Neural progenitor cell (in vitro differentiated cells): ENCODE data around the gene ATP5F1E. TPM values are rescaled to one million over a fixed set of nuclear protein-coding genes. Genes with fewer than 3 reads are reported as not detected.

ENCODE experiments used
- DNase-seq: peaks from one replicate; pipeline ENCODE4 v3.0.0-alpha.2; 2016; ENCODE audit warnings: low spot score
- H2AFZ ChIP-seq: fragments of 200-600 bp; sonication (generic); replicated peaks from 2 replicates; pipeline ENCODE4 v1.6.1; 2016; ENCODE audit warnings: antibody characterized with exemption
- H3F3A ChIP-seq: fragments of 200-600 bp; sonication (generic); 2 replicates; pipeline ENCODE4 v1.6.1; 2016; ENCODE audit warnings: antibody characterized with exemption, low read depth
- H3K27ac ChIP-seq: fragments of 200-600 bp; sonication (generic); 2 replicates; pipeline ENCODE4 v1.5.1; 2016; ENCODE audit warnings: mild to moderate bottlenecking
- H3K27me3 ChIP-seq: fragments of 200-600 bp; sonication (generic); 2 replicates; pipeline ENCODE4 v1.6.1; 2016; ENCODE audit warnings: mild to moderate bottlenecking, moderate library complexity
- H3K36me3 ChIP-seq: fragments of 200-600 bp; sonication (generic); 2 replicates; pipeline ENCODE4 v1.5.1; 2016
- H3K4me1 ChIP-seq: fragments of 200-600 bp; sonication (generic); 2 replicates; pipeline ENCODE4 v1.6.1; 2016; ENCODE audit warnings: mixed run types
- H3K4me2 ChIP-seq: fragments of 200-600 bp; sonication (generic); 2 replicates; pipeline ENCODE4 v1.6.1; 2016
- H3K4me3 ChIP-seq: fragments of 200-600 bp; sonication (generic); 2 replicates; pipeline ENCODE4 v1.5.1; 2016
- H3K79me2 ChIP-seq: fragments of 200-600 bp; sonication (generic); 2 replicates; pipeline ENCODE4 v1.6.1; 2016; ENCODE audit warnings: low read depth
- H3K9ac ChIP-seq: fragments of 200-600 bp; sonication (generic); 2 replicates; pipeline ENCODE4 v1.6.1; 2016
- H3K9me3 ChIP-seq: fragments of 200-600 bp; sonication (generic); 2 replicates; pipeline ENCODE4 v1.5.1; 2016; ENCODE audit warnings: low read depth
- H4K20me1 ChIP-seq: fragments of 200-600 bp; sonication (generic); 2 replicates; pipeline ENCODE4 v1.6.1; 2016; ENCODE audit warnings: low read depth
- H3K27ac Mint-ChIP-seq: 3 replicates; pipeline ENCODE4 v1.8.0; 2021; ENCODE audit warnings: mixed read lengths
- H3K27me3 Mint-ChIP-seq: 2 replicates; pipeline ENCODE4 v1.8.0; 2022; ENCODE audit warnings: low read depth, mild to moderate bottlenecking, inconsistent platforms, moderate library complexity, mixed read lengths; ENCODE audit not compliant: insufficient read depth
- H3K36me3 Mint-ChIP-seq: 3 replicates; pipeline ENCODE4 v1.8.0; 2021; ENCODE audit warnings: mixed read lengths
- H3K4me1 Mint-ChIP-seq: 3 replicates; pipeline ENCODE4 v1.8.0; 2021; ENCODE audit warnings: mixed read lengths
- H3K4me3 Mint-ChIP-seq: 3 replicates; pipeline ENCODE4 v1.8.0; 2021; ENCODE audit warnings: mild to moderate bottlenecking, moderate library complexity, mixed read lengths
- H3K9me3 Mint-ChIP-seq: 3 replicates; pipeline ENCODE4 v1.8.0; 2020; ENCODE audit warnings: mixed read lengths
- CTCF ChIP-seq: fragments of 200-600 bp; sonication (generic); IDR thresholded peaks from 2 replicates; pipeline ENCODE4 v1.5.1; 2017; ENCODE audit warnings: antibody characterized with exemption, mild to moderate bottlenecking
- EZH2 ChIP-seq: fragments of 200-600 bp; sonication (generic); IDR thresholded peaks from 2 replicates; pipeline ENCODE4 v1.6.1; 2017; ENCODE audit warnings: antibody characterized with exemption, mild to moderate bottlenecking, moderate library complexity
- EZH2phosphoT487 ChIP-seq: fragments of 200-600 bp; sonication (generic); IDR thresholded peaks from 2 replicates; pipeline ENCODE4 v1.6.1; 2017; ENCODE audit warnings: antibody characterized with exemption
- total RNA-seq: library from RNA; depleted of rRNA; stranded (reverse); fragments of >200 nt; gene quantifications from 2 replicates; pipeline ENCODE4 v1.2.3, GENCODE V29; 2015; ENCODE audit warnings: low replicate concordance

Gene ATP5F1E
- total RNA-seq, 1 donor from 2014 or later, result 29.7 TPM

- no peaks in the 10 kb centered on the region for H3K27me3 Mint-ChIP-seq
- peaks cover 5% of the 10 kb centered on the region for H3K36me3 ChIP-seq
- peaks cover 43% of the 10 kb centered on the region for H3K79me2 ChIP-seq
- H3K4me3 ChIP-seq, result no peak overlapping the region
- TF ChIP-seq CTCF (no peak), EZH2 (no peak), EZH2phosphoT487 (no peak)
- H3F3A ChIP-seq, result peaks cover 19% of the 10 kb centered on the region
- no peak overlapping the region for H3K27ac Mint-ChIP-seq
- H3K4me2 ChIP-seq, result no peak overlapping the region
- no peak overlapping the region for H3K4me3 Mint-ChIP-seq
- H2AFZ ChIP-seq, result no peak overlapping the region
- H4K20me1 ChIP-seq, result peaks cover 13% of the 10 kb centered on the region
- no peak overlapping the region for H3K27ac ChIP-seq
- no peaks in the 10 kb centered on the region for H3K27me3 ChIP-seq
- peaks cover 28% of the 10 kb centered on the region for H3K4me1 Mint-ChIP-seq
- no peak for DNase-seq
- no peaks in the 10 kb centered on the region for H3K9me3 ChIP-seq
- H3K4me1 ChIP-seq, result peaks cover 20% of the 10 kb centered on the region
- peaks cover 14% of the 10 kb centered on the region for H3K36me3 Mint-ChIP-seq
- no peaks in the 10 kb centered on the region for H3K9me3 Mint-ChIP-seq
- no peak overlapping the region for H3K9ac ChIP-seq
These were observed 3.2 kb upstream of the ATP5F1E start for GRCh38 chr20:59035381-59035780.

GRCh38 chr20:59033616-59034165, 1.6 kb upstream of the ATP5F1E start:
- H3K36me3 ChIP-seq, result peaks cover 9% of the 10 kb centered on the region
- no peak overlapping the region for H3K27ac ChIP-seq
- DNase-seq, result no peak
- H3K79me2 ChIP-seq, result peaks cover 43% of the 10 kb centered on the region
- H3K9ac ChIP-seq, result no peak overlapping the region
- H3K4me1 ChIP-seq, result peaks cover 33% of the 10 kb centered on the region
- Mint-ChIP-seq H3K36me3 (peaks cover 17% of the 10 kb centered on the region), H3K27ac (no peak overlapping the region), H3K27me3 (no peaks in the 10 kb centered on the region), H3K9me3 (no peaks in the 10 kb centered on the region), H3K4me1 (peaks cover 39% of the 10 kb centered on the region), H3K4me3 (peak overlapping the region; percentile 63)
- H2AFZ ChIP-seq, result no peak overlapping the region
- no peak for TF ChIP-seq EZH2phosphoT487
- H3F3A ChIP-seq, result peaks cover 19% of the 10 kb centered on the region
- peaks cover 23% of the 10 kb centered on the region for H4K20me1 ChIP-seq
- H3K4me3 ChIP-seq, result no peak overlapping the region
- no peaks in the 10 kb centered on the region for H3K27me3 ChIP-seq
- peak overlapping the region; percentile 73 for H3K4me2 ChIP-seq
- no peaks in the 10 kb centered on the region for H3K9me3 ChIP-seq

GRCh38 chr20:59033093-59033492, 958 bp upstream of the ATP5F1E start:
- TF ChIP-seq EZH2phosphoT487 (no peak), CTCF (no peak), EZH2 (no peak)
- H3K9ac ChIP-seq, result no peak overlapping the region
- H3K4me2 ChIP-seq, result peak overlapping the region; percentile 73
- H3K27me3 Mint-ChIP-seq, result no peaks in the 10 kb centered on the region
- H3K4me1 ChIP-seq, result peaks cover 33% of the 10 kb centered on the region
- H3K27me3 ChIP-seq, result no peaks in the 10 kb centered on the region
- no peaks in the 10 kb centered on the region for H3K9me3 Mint-ChIP-seq
- H3K27ac ChIP-seq, result no peak overlapping the region
- no peak for DNase-seq
- peaks cover 43% of the 10 kb centered on the region for H3K79me2 ChIP-seq
- H3K4me3 Mint-ChIP-seq, result peak overlapping the region; percentile 96
- H3K4me3 ChIP-seq, result peak overlapping the region; percentile 68
- peaks cover 19% of the 10 kb centered on the region for H3F3A ChIP-seq
- peaks cover 11% of the 10 kb centered on the region for H3K36me3 ChIP-seq
- no peak overlapping the region for H3K27ac Mint-ChIP-seq
- H2AFZ ChIP-seq, result no peak overlapping the region
- peaks cover 20% of the 10 kb centered on the region for H3K36me3 Mint-ChIP-seq
- peaks cover 29% of the 10 kb centered on the region for H4K20me1 ChIP-seq
- no peaks in the 10 kb centered on the region for H3K9me3 ChIP-seq
- H3K4me1 Mint-ChIP-seq, result peaks cover 42% of the 10 kb centered on the region

GRCh38 chr20:59032713-59033059, 551 bp upstream of the ATP5F1E start:
- H3K4me1 Mint-ChIP-seq, result peaks cover 44% of the 10 kb centered on the region
- H3K36me3 Mint-ChIP-seq, result peaks cover 20% of the 10 kb centered on the region
- H3F3A ChIP-seq, result peaks cover 19% of the 10 kb centered on the region
- peaks cover 33% of the 10 kb centered on the region for H4K20me1 ChIP-seq
- H3K4me3 ChIP-seq, result peak overlapping the region; percentile 68
- peak overlapping the region; percentile 11 for H2AFZ ChIP-seq
- H3K27ac ChIP-seq, result peak overlapping the region; percentile 26
- H3K36me3 ChIP-seq, result peaks cover 11% of the 10 kb centered on the region
- no peak overlapping the region for H3K9ac ChIP-seq
- H3K79me2 ChIP-seq, result peaks cover 44% of the 10 kb centered on the region
- H3K4me3 Mint-ChIP-seq, result peak overlapping the region; percentile 96
- peak overlapping the region; percentile 91 for H3K27ac Mint-ChIP-seq
- no peak for DNase-seq
- no peaks in the 10 kb centered on the region for H3K27me3 ChIP-seq
- H3K9me3 Mint-ChIP-seq, result no peaks in the 10 kb centered on the region
- H3K4me1 ChIP-seq, result peaks cover 33% of the 10 kb centered on the region
- TF ChIP-seq EZH2 (no peak), CTCF (peak; percentile 34)
- H3K4me2 ChIP-seq, result peak overlapping the region; percentile 73
- H3K9me3 ChIP-seq, result no peaks in the 10 kb centered on the region
- H3K27me3 Mint-ChIP-seq, result no peaks in the 10 kb centered on the region
